Left ventricle myocardium inferior (tissue), 1 donor: Measurements from ENCODE around the gene LENG8. TPM values are rescaled to one million over a fixed set of nuclear protein-coding genes. Genes with fewer than 3 reads are reported as not detected.
A peak's percentile ranks its signal among the peaks of the same experiment; 100 is the strongest.

ENCODE experiments used
- DNase-seq: peaks from one replicate; pipeline ENCODE4 v3.0.0-alpha.2; 2020
- H3K27ac ChIP-seq: fragments of 200-600 bp; replicated peaks from 2 replicates; pipeline ENCODE4 v1.8.0; 2021
- H3K27me3 ChIP-seq: fragments of 200-600 bp; 2 replicates; pipeline ENCODE4 v1.8.0; 2021; ENCODE audit warnings: low read depth
- H3K36me3 ChIP-seq: fragments of 200-600 bp; 2 replicates; pipeline ENCODE4 v1.8.0; 2021
- H3K4me1 ChIP-seq: fragments of 200-600 bp; 2 replicates; pipeline ENCODE4 v1.8.0; 2021
- H3K4me3 ChIP-seq: fragments of 200-600 bp; 2 replicates; pipeline ENCODE4 v1.8.0; 2021; ENCODE audit warnings: mild to moderate bottlenecking, moderate library complexity
- H3K9me3 ChIP-seq: fragments of 200-600 bp; replicated peaks from 2 replicates; pipeline ENCODE4 v1.8.0; 2021
- CTCF ChIP-seq: fragments of 200-600 bp; IDR thresholded peaks from 2 replicates; pipeline ENCODE4 v1.8.0; 2021; ENCODE audit warnings: antibody characterized with exemption, mild to moderate bottlenecking, borderline replicate concordance
- intact Hi-C: fragments of 100-400 bp; cut with micrococcal nuclease; formaldehyde crosslinking; loops from one replicate; pipeline ENCODE4 v1.11.0; 2022
- total RNA-seq: library from RNA; stranded (reverse); fragmentation: NEBNext Ultra II Directional; extraction: Animal tissue kit (Norgen Biotek cat#: 25700); gene quantifications from one replicate; pipeline ENCODE4 v1.2.1, GENCODE V29; 2021
- donor health status: DM: no; HTN: yes; CAD: no; lungs with severe emphysema.

LENG8 gene
- total RNA-seq, 1 donor from 2014 or later: 66.0 TPM

- intact Hi-C loops: no loop called here
- Histone ChIP-seq H3K27me3 (peaks cover 41% of the 10 kb centered on the region), H3K4me3 (no peak overlapping the region), H3K27ac (no peak overlapping the region), H3K36me3 (no peaks in the 10 kb centered on the region), H3K9me3 (no peaks in the 10 kb centered on the region), H3K4me1 (peaks cover 17% of the 10 kb centered on the region)
- TF ChIP-seq CTCF: no peak
- DNase-seq: no peak
Observed at GRCh38 chr19:54477650-54478049, 28.7 kb downstream of the LENG8 start.

- peaks cover 43% of the 10 kb centered on the region for H3K27me3 ChIP-seq
Observed at GRCh38 chr19:54478677-54479266, 29.8 kb downstream of the LENG8 start.

GRCh38 chr19:54480051-54480450 lies 31.1 kb downstream of the LENG8 start:
- Histone ChIP-seq H3K27ac (no peak overlapping the region), H3K36me3 (no peaks in the 10 kb centered on the region), H3K4me3 (no peak overlapping the region), H3K27me3 (peaks cover 53% of the 10 kb centered on the region), H3K9me3 (no peaks in the 10 kb centered on the region), H3K4me1 (peaks cover 5% of the 10 kb centered on the region)
- TF ChIP-seq CTCF: no peak
- DNase-seq: no peak
- intact Hi-C loops: no loop called here

More at GRCh38 chr19:54478677-54479266, 29.8 kb downstream of the LENG8 start:
- no peak overlapping the region for H3K4me3 ChIP-seq
- intact Hi-C loops: no loop called here
- H3K36me3 ChIP-seq: no peaks in the 10 kb centered on the region
- no peak for DNase-seq
- peaks cover 7% of the 10 kb centered on the region for H3K4me1 ChIP-seq
- no peaks in the 10 kb centered on the region for H3K9me3 ChIP-seq
- no peak overlapping the region for H3K27ac ChIP-seq
- TF ChIP-seq CTCF: peak; percentile 69

GRCh38 chr19:54481326-54481930 lies 32.4 kb downstream of the LENG8 start:
- no peak for DNase-seq
- Histone ChIP-seq H3K27me3 (peaks cover 58% of the 10 kb centered on the region), H3K4me1 (peaks cover 5% of the 10 kb centered on the region), H3K27ac (no peak overlapping the region), H3K4me3 (no peak overlapping the region), H3K9me3 (no peaks in the 10 kb centered on the region), H3K36me3 (no peaks in the 10 kb centered on the region)
- TF ChIP-seq CTCF: peak; percentile 77
- intact Hi-C loops: no loop called here

GRCh38 chr19:54482889-54483288 lies 33.9 kb downstream of the LENG8 start:
- no peak overlapping the region for H3K4me3 ChIP-seq
- H3K27ac ChIP-seq: no peak overlapping the region
- peaks cover 64% of the 10 kb centered on the region for H3K27me3 ChIP-seq
- H3K36me3 ChIP-seq: no peaks in the 10 kb centered on the region
- intact Hi-C loops: no loop called here
- H3K4me1 ChIP-seq: peaks cover 5% of the 10 kb centered on the region
- no peak for TF ChIP-seq CTCF
- H3K9me3 ChIP-seq: no peaks in the 10 kb centered on the region
- no peak for DNase-seq
